Fibroblast of gingiva (primary cell): ENCODE results near the gene FEZ2.
A peak's percentile ranks its signal among the peaks of the same experiment; 100 is the strongest.
"Not testable (repeated sequence)": the region's sequence is repeated elsewhere in the genome, so short reads cannot be mapped to it uniquely, and the experiment has no call there.

Experiments
- DNase-seq: peaks from one replicate; pipeline ENCODE4 v3.0.0-alpha.2; 2011; ENCODE audit warnings: low read depth

FEZ2 gene

GRCh38 chr2:36597532-36598377 is at the start of gene FEZ2:
FEZ2 (minus strand) TSS chr2:36598168; CDS start chr2:36598142, 26 bp downstream.
- peak; percentile 76 for DNase-seq

DNA sequence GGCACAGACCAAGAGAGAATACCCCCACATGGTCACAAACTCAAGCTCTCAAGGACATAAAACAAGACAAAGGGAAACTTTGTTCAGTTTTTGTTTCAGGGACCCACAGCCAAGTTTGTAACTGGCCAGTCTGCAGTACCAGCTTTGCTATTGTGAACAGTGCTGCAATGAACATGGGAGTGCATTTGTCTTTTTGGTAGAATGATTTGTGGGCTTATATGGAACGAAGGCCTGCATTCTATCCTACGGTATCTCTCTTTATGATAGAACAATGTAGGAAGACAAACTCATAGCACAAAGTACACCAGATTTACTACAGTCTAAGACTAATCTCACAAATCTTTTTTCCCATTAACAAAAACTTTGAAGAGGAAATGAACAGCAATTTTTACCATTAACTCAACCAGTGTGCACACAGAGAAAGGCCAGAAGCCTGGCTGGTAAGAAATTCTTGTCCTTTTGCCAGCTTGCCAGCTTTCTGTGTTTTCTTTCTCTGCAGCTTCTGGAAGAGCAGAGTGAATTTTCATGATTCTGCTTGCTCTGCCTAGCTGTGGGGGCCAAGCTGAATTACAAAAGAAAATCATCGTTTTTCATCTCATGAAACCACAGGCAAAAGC is 37.1 kb upstream of the FEZ2 start:
- peak; percentile 18 for DNase-seq

GRCh38 chr2:36633470-36634092 is 35.6 kb upstream of the FEZ2 start:
- DNase-seq, result no peak

DNA sequence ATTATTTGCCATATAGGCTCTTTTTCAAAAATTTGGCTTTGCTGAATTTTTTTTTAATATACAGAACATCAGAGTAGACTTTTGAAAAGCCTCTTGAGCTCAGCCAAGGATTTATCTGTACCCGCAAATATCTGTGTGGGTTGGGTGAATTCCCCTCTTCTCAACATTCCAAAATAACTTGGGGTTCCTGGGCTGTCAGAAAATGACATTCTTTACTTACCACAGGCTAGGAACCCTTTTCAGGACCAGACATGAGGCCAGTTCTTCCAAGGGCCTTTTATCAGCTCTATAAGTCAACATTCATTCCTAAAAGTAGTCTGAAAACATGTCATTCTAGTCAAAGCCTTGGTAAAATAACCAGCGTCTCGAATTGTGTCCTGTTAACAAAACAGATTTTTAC is 28.8 kb upstream of the FEZ2 start:
- no peak for DNase-seq

DNA sequence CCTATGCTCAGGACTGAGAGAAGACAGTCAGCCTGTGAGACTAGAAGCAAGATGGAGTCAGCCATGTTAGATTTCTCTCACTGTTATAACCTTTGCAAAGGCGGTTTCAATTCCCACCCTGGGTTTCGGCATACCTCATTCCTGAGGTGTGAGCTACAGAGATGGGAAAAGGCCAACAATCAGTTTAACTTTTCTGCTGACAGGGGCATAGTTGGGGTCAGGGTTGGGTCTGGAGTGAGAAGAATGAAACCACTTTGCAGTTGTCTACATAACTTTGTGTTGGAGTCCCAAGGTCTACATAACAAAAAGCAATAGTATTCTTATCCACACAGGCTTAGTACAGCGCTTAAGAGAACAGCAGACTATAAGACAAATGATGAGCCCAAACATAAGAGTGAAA is 28.1 kb upstream of the FEZ2 start:
- no peak for DNase-seq

GRCh38 chr2:36625304-36625703 is 27.3 kb upstream of the FEZ2 start:
- DNase-seq, result no peak

GRCh38 chr2:36620321-36620720 is 22.4 kb upstream of the FEZ2 start:
- peak; percentile 29 for DNase-seq

- peak; percentile 54 for DNase-seq
These were observed 20.4 kb upstream of the FEZ2 start for GRCh38 chr2:36618381-36618780.

- DNase-seq, result peak; percentile 12
These were observed 19.0 kb upstream of the FEZ2 start for GRCh38 chr2:36616947-36617346.

- peak; percentile 67 for DNase-seq
These were observed 17.3 kb upstream of the FEZ2 start for GRCh38 chr2:36615222-36615621.

DNA sequence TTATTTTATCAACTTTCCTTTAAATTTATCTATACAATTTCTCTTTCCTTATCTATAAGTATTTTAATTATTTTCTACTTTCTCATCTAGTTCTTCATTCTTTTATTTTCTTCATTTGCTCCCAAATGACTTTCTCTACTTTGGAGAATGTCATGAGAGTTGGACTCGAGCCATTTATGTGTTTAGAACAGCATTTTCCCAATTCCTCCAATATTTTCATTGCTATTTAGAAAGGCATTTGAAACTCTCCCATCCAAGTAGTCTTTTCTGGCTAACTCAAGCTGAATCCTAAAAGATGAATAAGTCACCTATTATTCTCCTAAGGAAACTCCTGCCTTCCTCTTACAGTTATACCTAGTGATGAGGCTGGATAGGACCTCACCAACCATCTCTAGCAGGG is 15.8 kb upstream of the FEZ2 start:
- DNase-seq, result no peak

DNA sequence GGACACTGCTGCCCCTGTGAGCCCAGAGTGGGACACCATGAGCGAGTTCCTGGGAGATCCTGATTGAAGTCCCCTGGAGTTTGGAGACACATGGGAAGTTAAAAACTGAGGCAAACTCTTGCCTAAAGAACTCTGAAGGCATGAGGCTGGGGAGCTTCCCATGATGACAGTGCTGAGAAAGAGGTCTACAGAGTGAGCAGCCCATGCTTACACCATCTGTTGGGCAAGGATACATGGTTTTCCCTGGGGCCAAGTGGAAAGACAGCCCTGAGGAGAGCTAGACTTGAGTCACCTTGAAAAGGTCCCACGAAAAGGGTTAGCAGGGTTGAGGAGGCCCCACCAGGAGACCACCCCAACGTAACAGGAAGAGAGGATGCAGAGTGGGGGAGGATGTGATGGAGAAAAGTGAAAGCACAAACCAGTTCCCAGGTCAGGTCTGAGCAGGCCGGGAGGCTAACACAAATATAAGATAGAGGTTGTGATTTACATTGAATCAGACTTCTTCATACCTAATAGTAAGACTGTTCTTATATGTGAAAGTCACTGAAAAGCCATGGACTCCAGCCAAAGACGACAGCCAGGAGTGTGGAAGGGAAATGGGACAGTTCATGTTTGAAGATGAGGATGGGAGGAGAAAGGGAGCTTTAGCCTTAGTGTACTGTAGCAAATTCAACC is 13.5 kb upstream of the FEZ2 start:
- DNase-seq, result no peak

DNA sequence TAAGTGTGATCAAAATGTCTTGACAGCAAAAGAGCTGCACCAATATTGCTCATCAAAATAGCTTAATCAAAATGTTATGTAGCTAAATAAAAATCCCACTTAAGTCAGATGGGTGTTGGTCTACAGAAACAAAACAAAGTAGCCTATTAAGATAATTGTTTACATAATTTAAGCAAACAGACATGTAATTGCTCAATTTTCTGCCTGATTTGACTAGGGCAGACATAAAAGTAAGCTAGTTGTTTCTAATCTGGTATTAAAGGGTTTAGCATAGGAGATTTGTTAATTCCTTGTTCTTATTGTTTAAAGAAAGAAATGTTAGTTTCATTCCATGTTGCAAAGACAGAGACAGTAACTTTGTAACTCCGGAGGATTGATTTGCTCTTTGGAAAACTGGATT is 11.5 kb upstream of the FEZ2 start:
- DNase-seq, result no peak

DNA sequence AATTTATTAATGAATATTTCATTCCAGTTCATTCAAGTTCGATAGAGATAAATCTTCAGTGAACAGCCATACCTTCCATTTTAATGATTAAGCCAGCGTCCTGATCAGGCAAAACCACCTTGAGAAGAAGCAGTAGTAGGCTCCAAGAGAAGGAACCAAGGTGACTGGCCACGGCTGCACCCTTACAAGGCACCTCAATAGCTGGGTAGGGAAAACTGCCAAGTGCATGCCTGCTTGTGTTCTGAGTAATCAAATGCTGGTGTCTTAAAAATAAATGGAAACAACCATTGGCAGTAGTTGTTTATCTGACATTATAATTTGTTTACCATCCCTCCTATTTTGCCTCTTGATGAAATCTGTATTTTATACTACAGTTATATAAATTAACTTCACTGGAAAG is 10.0 kb upstream of the FEZ2 start:
- DNase-seq, result no peak

DNA sequence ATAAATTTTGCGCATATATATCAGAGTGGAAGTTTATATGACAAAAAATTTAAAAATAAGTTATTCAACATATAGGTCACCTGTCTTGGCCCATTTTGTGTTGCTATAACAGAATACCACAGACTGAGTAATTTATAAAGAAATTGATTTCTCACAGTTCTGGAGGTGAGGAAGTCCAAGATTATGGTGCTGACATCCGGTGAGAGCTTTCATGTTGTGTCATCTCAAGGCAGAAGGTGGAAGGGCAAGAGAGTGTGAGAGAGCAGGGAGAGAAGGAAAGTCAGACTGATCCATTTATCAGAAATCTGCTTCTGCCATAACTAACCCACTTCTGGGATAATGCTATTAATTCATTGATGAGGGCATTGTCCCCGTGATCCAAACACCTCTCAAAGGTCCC is 9.0 kb upstream of the FEZ2 start:
- no peak for DNase-seq

DNA sequence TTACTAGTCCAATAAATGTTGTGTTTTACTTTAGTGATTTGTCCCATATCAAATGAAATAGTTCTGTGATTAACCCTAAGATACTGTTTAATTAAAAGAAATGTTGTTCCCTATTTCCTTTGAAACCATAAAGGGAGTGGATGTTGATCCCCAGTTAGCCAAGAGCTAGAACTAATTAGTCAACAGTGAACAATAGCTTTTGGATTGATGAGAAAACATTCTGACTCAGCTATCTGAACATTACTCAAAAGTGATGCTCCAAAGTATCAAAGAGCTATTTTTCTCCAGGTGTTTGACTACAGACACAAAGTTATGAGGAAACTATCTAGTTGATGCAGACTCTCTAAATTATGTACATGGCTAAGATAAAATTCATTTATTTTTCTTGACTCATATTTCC is 7.3 kb upstream of the FEZ2 start:
- no peak for DNase-seq

GRCh38 chr2:36603629-36604028 is 5.7 kb upstream of the FEZ2 start:
- DNase-seq, result not testable (repeated sequence)

DNA sequence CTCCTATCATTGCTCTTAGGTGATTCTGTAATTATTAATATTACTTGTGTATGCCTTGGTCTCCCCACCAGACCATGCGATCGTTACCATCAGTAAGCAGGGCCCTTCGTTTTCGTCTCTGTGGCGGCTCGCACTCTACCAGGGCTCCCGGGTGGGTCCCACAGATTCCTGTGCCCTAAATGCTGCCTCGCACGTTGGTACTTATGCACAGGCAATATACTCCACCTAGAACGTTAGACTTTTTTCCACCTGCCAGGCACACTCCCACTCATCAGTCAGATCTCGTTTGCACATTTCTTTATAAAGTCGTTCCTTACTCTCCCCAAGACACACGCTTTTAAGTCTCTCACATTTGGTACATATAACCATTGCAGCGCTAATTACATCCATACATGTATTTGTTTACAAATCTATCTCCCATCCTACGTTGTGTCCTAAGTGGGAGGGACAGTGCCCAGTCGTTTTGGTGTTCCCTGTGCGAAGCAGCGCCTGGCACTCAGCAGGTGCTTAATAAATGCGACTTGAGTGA is 901 bp downstream of the FEZ2 start:
- no peak for DNase-seq

GRCh38 chr2:36596397-36596796 is 1.6 kb downstream of the FEZ2 start:
- no peak for DNase-seq

DNA sequence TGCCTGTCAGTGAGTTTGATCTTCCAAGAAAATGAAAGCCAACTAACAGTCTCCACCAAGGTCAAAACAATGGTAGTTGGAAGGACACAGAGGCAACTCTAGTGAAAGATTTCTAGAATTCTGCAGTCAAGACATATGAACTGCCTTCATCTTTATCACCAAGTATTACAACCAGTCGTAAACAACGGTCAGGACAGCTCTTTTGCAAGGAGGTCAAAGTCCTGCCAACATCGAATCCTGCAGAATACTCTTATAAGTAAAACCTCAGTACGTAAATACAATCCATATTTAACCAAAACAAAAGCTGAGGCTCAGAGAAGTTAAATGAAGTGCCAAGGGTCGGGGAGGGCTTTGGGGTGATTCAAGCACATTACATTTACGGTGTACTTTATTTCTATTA is 3.1 kb downstream of the FEZ2 start:
- no peak for DNase-seq

DNA sequence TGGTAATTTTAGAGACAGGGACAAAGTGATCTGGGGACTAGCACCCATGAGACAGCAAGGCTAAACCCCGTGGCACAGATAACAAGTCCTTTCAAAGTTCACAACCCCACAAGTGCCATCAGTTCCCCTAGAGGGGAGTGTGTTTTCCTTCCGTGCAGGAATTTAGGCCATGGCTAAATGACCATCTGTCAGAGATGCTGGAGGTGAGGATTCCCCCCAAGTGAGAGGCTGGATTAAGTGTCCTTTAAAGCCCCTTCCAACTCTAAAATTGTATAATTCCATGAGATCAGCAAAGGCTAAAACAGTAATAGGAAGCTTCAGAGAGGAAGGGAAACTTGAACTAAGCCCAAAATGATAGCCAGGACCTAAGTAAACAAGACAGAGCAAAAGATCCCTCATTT is 8.7 kb downstream of the FEZ2 start:
- no peak for DNase-seq

GRCh38 chr2:36587556-36587955 is 10.4 kb downstream of the FEZ2 start:
- DNase-seq, result no peak
